HepG2 (cell line): ENCODE data around the gene BPIFB4. TPM values are rescaled to one million over a fixed set of nuclear protein-coding genes. Genes with fewer than 3 reads are reported as not detected.

Experiments used
- ARNTL ChIP-seq: sonication (generic); formaldehyde crosslinking; IDR thresholded peaks from 2 replicates; pipeline ENCODE4 v1.4.0; 2020; ENCODE audit warnings: mild to moderate bottlenecking, missing genetic modification reagents
- ATF3 ChIP-seq: sonication (generic); formaldehyde crosslinking; IDR thresholded peaks from 2 replicates; pipeline ENCODE4 v1.4.0; 2020; ENCODE audit warnings: missing genetic modification reagents
- CHD4 ChIP-seq: fragments of 200-600 bp; sonication (generic); IDR thresholded peaks from 2 replicates; pipeline ENCODE4 v1.7.0; 2017; ENCODE audit warnings: mild to moderate bottlenecking, low read length, borderline replicate concordance
- FLYWCH1 ChIP-seq: sonication (generic); formaldehyde crosslinking; IDR thresholded peaks from 2 replicates; pipeline ENCODE4 v1.8.1; 2023; ENCODE audit warnings: mild to moderate bottlenecking, missing genetic modification reagents
- HHEX ChIP-seq: IDR thresholded peaks from 2 replicates; pipeline ENCODE4 v1.6.1; 2016; ENCODE audit warnings: control low read depth
- NCOA2 ChIP-seq: sonication (generic); formaldehyde crosslinking; IDR thresholded peaks from 2 replicates; pipeline ENCODE4 v1.8.0; 2022; ENCODE audit warnings: inconsistent platforms
- POLR2AphosphoS5 ChIP-seq: IDR thresholded peaks from 2 replicates; pipeline ENCODE4 v1.6.1; 2012; ENCODE audit warnings: low read depth, low read length
- RCOR2 ChIP-seq: IDR thresholded peaks from 2 replicates; pipeline ENCODE4 v1.6.1; 2016; ENCODE audit warnings: missing biosample characterization, missing genetic modification reagents
- SIN3B ChIP-seq: fragments of 150-350 bp; IDR thresholded peaks from 2 replicates; pipeline ENCODE4 v1.6.1; 2014; ENCODE audit warnings: low read length
- SMC3 ChIP-seq: IDR thresholded peaks from 2 replicates; pipeline ENCODE4 v1.6.1; 2011; ENCODE audit warnings: low read length, improper control_type of control experiment
- TCF7L2 ChIP-seq: IDR thresholded peaks from 2 replicates; pipeline ENCODE4 v1.6.1; 2011; ENCODE audit warnings: mild to moderate bottlenecking, low read depth, low read length, moderate library complexity
- THAP7 ChIP-seq: sonication (generic); formaldehyde crosslinking; IDR thresholded peaks from 2 replicates; pipeline ENCODE4 v1.8.1; 2023; ENCODE audit warnings: mild to moderate bottlenecking, missing genetic modification reagents
- U2AF2 ChIP-seq: fragments of 200-400 bp; formaldehyde crosslinking; IDR thresholded peaks from 2 replicates; pipeline ENCODE4 v1.6.1; 2017; ENCODE audit warnings: low read depth, mild to moderate bottlenecking, low read length
- ZNF12 ChIP-seq: sonication (generic); formaldehyde crosslinking; IDR thresholded peaks from 2 replicates; pipeline ENCODE4 v1.5.0; 2020; ENCODE audit warnings: missing genetic modification reagents
- ZNF33B ChIP-seq: sonication (generic); formaldehyde crosslinking; IDR thresholded peaks from 2 replicates; pipeline ENCODE4 v1.5.1; 2020; ENCODE audit warnings: mild to moderate bottlenecking, missing genetic modification reagents
- ZNF446 ChIP-seq: sonication (generic); formaldehyde crosslinking; IDR thresholded peaks from 2 replicates; pipeline ENCODE4 v1.5.0; 2020; ENCODE audit warnings: mild to moderate bottlenecking, missing genetic modification reagents
- polyA plus RNA-seq, 8 experiments: library from polyadenylated mRNA; depleted of rRNA in 3 of 8; stranded (reverse) in 7 of 8; unstranded in 1 of 8; fragments of >200 nt; fragmentation: Illumina TruSeq in 4 of 8; extraction: Trizol in 4 of 8; gene quantifications; 2 replicates each; pipeline versions ENCODE4 v1.2.1 to v1.2.3, GENCODE V29; 2011 to 2016; ENCODE audit warnings: low read depth in 4 of 8, missing spikeins in 1 of 8, mixed read lengths in 1 of 8; ENCODE audit not compliant: insufficient read depth in 1 of 8
- total RNA-seq, 5 experiments: library from RNA; depleted of rRNA; stranded (reverse); fragments of >200 nt; fragmentation: Illumina TruSeq; extraction: Trizol; gene quantifications; 2 replicates each; pipeline ENCODE4 v1.2.3, GENCODE V29; 2016; ENCODE audit warnings: low read depth in 1 of 5
- TF ChIP-seq, protein P1 (sequence below): sonication (generic); formaldehyde crosslinking; IDR thresholded peaks from 2 replicates; pipeline ENCODE4 v1.4.0; 2020; ENCODE audit warnings: missing genetic modification reagents
- TF ChIP-seq, protein P2 (sequence below): sonication (generic); formaldehyde crosslinking; IDR thresholded peaks from 2 replicates; pipeline ENCODE4 v1.4.0; 2020; ENCODE audit warnings: missing genetic modification reagents

Gene BPIFB4
- total and polyA plus RNA-seq, 2 of the 13 experiments (the other 11 are each of a cell fraction or from before 2014, with no cell fraction given): 0.09 TPM; not detected in 1

DNA sequence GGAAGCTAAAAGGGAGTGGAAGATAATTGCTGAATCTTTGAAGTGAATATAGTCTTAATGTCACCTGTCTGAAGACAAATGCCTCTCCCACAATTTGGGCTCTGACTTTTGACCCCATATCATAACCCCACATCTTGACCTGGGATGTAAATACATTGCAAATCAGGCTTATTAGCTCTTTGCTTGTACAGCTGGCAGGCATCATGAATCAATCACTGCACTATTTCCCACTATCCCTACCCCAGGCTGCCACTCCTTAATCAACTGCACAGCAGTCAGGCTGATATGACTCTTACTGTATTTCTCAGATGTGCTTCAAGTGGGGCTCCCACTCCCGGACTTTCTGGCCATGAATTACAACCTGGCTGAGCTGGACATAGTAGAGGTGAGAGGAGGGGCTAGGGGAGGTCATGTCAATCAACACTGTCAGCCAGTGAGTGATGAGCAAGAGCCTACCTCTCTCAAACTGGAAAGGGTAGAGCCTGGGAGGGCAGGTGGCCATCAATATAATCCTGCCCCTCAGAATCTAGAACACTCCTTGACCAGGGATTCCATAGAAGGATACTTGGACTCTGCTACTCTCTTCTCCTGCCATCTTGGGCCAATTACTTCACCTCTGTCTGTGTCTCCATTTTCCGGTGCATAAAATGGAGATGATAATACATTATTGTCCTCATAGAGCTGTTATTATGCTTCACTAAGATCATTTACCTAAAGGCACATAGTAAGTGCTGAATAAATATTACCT is 36.3 kb upstream of the BPIFB4 start (continued):
- TF ChIP-seq, protein P1, sequence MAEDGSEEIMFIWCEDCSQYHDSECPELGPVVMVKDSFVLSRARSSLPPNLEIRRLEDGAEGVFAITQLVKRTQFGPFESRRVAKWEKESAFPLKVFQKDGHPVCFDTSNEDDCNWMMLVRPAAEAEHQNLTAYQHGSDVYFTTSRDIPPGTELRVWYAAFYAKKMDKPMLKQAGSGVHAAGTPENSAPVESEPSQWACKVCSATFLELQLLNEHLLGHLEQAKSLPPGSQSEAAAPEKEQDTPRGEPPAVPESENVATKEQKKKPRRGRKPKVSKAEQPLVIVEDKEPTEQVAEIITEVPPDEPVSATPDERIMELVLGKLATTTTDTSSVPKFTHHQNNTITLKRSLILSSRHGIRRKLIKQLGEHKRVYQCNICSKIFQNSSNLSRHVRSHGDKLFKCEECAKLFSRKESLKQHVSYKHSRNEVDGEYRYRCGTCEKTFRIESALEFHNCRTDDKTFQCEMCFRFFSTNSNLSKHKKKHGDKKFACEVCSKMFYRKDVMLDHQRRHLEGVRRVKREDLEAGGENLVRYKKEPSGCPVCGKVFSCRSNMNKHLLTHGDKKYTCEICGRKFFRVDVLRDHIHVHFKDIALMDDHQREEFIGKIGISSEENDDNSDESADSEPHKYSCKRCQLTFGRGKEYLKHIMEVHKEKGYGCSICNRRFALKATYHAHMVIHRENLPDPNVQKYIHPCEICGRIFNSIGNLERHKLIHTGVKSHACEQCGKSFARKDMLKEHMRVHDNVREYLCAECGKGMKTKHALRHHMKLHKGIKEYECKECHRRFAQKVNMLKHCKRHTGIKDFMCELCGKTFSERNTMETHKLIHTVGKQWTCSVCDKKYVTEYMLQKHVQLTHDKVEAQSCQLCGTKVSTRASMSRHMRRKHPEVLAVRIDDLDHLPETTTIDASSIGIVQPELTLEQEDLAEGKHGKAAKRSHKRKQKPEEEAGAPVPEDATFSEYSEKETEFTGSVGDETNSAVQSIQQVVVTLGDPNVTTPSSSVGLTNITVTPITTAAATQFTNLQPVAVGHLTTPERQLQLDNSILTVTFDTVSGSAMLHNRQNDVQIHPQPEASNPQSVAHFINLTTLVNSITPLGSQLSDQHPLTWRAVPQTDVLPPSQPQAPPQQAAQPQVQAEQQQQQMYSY (CRISPR knock-in tag): peak; percentile 81; the same call in 1 of the 2 replicates
- TF ChIP-seq ZNF446 (CRISPR knock-in tag) (no peak), ARNTL (CRISPR knock-in tag) (no peak), ATF3 (CRISPR knock-in tag) (0 out of 2 replicates have a peak, but pooled peaks have one; percentile 12), FLYWCH1 (no peak), THAP7 (CRISPR knock-in tag) (no peak), SMC3 (no peak), CHD4 (peak; percentile 79; the same call in 1 of the 2 replicates), SIN3B (no peak), TCF7L2 (no peak), ZNF12 (CRISPR knock-in tag) (0 out of 2 replicates have a peak, but pooled peaks have one; percentile 9), HHEX (CRISPR knock-in tag) (peak; percentile 41; the same call in 1 of the 2 replicates), POLR2AphosphoS5 (no peak), NCOA2 (CRISPR knock-in tag) (peak; percentile 66; the same call in 1 of the 2 replicates), RCOR2 (no peak), ZNF33B (0 out of 2 replicates have a peak, but pooled peaks have one; percentile 69), U2AF2 (no peak)
- TF ChIP-seq, protein P2, sequence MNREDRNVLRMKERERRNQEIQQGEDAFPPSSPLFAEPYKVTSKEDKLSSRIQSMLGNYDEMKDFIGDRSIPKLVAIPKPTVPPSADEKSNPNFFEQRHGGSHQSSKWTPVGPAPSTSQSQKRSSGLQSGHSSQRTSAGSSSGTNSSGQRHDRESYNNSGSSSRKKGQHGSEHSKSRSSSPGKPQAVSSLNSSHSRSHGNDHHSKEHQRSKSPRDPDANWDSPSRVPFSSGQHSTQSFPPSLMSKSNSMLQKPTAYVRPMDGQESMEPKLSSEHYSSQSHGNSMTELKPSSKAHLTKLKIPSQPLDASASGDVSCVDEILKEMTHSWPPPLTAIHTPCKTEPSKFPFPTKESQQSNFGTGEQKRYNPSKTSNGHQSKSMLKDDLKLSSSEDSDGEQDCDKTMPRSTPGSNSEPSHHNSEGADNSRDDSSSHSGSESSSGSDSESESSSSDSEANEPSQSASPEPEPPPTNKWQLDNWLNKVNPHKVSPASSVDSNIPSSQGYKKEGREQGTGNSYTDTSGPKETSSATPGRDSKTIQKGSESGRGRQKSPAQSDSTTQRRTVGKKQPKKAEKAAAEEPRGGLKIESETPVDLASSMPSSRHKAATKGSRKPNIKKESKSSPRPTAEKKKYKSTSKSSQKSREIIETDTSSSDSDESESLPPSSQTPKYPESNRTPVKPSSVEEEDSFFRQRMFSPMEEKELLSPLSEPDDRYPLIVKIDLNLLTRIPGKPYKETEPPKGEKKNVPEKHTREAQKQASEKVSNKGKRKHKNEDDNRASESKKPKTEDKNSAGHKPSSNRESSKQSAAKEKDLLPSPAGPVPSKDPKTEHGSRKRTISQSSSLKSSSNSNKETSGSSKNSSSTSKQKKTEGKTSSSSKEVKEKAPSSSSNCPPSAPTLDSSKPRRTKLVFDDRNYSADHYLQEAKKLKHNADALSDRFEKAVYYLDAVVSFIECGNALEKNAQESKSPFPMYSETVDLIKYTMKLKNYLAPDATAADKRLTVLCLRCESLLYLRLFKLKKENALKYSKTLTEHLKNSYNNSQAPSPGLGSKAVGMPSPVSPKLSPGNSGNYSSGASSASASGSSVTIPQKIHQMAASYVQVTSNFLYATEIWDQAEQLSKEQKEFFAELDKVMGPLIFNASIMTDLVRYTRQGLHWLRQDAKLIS (CRISPR knock-in tag): no peak
- TF ChIP-seq, all 625 proteins: peak for 32
